ENCODE measurements around the gene BCL11A.

DNA sequence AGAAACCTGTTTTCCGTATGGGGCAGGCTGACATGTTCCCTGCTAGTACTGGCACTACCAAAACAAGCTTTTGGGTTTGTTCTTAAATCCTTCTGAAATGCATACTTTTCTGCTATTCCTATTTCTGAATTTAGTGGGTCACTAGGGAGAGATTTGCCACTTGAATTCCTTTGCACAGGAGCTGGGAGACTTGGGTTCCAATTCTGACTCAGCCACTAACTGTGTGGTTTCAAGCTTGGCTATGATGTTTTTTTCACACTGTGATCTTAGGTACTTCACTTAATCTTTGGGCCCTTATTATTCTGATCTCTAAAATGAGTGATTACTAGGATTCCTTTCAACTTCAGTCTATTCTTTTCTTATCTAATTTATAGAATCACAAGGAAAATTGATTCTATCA lies 105.5 kb downstream of the BCL11A start:
- TF ChIP-seq, protein P1, sequence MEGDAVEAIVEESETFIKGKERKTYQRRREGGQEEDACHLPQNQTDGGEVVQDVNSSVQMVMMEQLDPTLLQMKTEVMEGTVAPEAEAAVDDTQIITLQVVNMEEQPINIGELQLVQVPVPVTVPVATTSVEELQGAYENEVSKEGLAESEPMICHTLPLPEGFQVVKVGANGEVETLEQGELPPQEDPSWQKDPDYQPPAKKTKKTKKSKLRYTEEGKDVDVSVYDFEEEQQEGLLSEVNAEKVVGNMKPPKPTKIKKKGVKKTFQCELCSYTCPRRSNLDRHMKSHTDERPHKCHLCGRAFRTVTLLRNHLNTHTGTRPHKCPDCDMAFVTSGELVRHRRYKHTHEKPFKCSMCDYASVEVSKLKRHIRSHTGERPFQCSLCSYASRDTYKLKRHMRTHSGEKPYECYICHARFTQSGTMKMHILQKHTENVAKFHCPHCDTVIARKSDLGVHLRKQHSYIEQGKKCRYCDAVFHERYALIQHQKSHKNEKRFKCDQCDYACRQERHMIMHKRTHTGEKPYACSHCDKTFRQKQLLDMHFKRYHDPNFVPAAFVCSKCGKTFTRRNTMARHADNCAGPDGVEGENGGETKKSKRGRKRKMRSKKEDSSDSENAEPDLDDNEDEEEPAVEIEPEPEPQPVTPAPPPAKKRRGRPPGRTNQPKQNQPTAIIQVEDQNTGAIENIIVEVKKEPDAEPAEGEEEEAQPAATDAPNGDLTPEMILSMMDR (IDR thresholded peaks at IDR 0.05): no peak
- no peak for TF ChIP-seq POLR2A (IDR thresholded peaks at IDR 0.05)
- no peak for TF ChIP-seq EP300 (IDR thresholded peaks at IDR 0.05)
- TF ChIP-seq POLR2AphosphoS5 (IDR thresholded peaks at IDR 0.05): no peak

Measured in upper lobe of left lung (tissue), 4 donors.